Measurements from ENCODE around the gene SLC38A4.
"Not testable (repeated sequence)": the region's sequence is repeated elsewhere in the genome, so short reads cannot be mapped to it uniquely, and the experiment has no call there.

- TF ChIP-seq EP300, POLR2A, POLR2AphosphoS5 (IDR thresholded peaks at IDR 0.05): not testable (repeated sequence)
- TF ChIP-seq, protein P1, sequence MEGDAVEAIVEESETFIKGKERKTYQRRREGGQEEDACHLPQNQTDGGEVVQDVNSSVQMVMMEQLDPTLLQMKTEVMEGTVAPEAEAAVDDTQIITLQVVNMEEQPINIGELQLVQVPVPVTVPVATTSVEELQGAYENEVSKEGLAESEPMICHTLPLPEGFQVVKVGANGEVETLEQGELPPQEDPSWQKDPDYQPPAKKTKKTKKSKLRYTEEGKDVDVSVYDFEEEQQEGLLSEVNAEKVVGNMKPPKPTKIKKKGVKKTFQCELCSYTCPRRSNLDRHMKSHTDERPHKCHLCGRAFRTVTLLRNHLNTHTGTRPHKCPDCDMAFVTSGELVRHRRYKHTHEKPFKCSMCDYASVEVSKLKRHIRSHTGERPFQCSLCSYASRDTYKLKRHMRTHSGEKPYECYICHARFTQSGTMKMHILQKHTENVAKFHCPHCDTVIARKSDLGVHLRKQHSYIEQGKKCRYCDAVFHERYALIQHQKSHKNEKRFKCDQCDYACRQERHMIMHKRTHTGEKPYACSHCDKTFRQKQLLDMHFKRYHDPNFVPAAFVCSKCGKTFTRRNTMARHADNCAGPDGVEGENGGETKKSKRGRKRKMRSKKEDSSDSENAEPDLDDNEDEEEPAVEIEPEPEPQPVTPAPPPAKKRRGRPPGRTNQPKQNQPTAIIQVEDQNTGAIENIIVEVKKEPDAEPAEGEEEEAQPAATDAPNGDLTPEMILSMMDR (IDR thresholded peaks at IDR 0.05): not testable (repeated sequence)
Measured at GRCh38 chr12:46848792-46849191, 23.0 kb upstream of the SLC38A4 start.
